GM13977 (cell line): ENCODE results near the gene KRTAP5-1.
"Not testable (repeated sequence)": the region's sequence is repeated elsewhere in the genome, so short reads cannot be mapped to it uniquely, and the experiment has no call there.

Experiments
- DNase-seq: peaks from one replicate; pipeline ENCODE4 v3.0.0; 2012; ENCODE audit warnings: low spot score
- CTCF ChIP-seq: IDR thresholded peaks from 2 replicates; pipeline ENCODE4 v1.5.1; 2012; ENCODE audit warnings: mild to moderate bottlenecking, control low read depth; ENCODE audit not compliant: insufficient read depth; ENCODE audit errors: extremely low read depth, missing control alignments
- in situ Hi-C: fragments of 300-500 bp; cut with MboI; formaldehyde crosslinking; loops from one replicate; pipeline ENCODE4 v1.12.0; 2022; ENCODE audit warnings: low sequenced_read_pairs, low pct_unique_long_range_greater_than_20kb, mixed read lengths, inconsistent platforms; ENCODE audit not compliant: unreplicated experiment

KRTAP5-1 gene

GRCh38 chr11:1584661-1585370 lies at the start of gene KRTAP5-1:
KRTAP5-1 (minus strand) TSS chr11:1585283; CDS start chr11:1585249, 34 bp downstream.
- in situ Hi-C loops, DNase-seq: not testable (repeated sequence)

- no peak for TF ChIP-seq CTCF
- in situ Hi-C loops, result no loop called here
- no peak for DNase-seq
These were observed 48.8 kb upstream of the KRTAP5-1 start for GRCh38 chr11:1633864-1634263.

- no peak for TF ChIP-seq CTCF
- in situ Hi-C loops, result no loop called here
- no peak for DNase-seq
These were observed 47.1 kb upstream of the KRTAP5-1 start for GRCh38 chr11:1632053-1632714.

DNA sequence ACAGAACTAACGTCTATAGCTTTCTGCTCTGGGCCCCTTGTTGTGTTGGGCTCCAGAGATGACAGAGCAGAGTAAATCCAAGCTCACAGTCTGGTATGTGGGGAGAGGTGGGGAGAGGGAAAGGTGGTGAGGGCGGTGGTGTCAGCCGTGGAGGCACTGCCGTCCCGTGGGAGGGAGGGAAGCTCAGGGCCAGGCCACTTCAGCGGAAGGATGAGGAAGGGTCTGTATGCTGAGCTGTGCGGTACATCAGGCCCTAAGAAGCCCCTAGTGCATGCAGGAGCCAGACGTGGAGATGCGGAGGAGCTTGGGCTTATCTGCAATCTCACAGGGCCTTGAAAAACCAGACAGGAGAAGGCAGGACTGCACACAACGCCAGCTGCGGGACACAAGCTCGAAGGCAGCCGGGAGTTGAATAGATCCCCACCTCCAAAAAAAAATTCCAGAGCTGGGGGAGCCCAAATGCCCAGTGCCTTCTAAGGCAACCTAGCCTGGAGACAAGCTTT lies 46.0 kb upstream of the KRTAP5-1 start:
- in situ Hi-C loops, result no loop called here
- no peak for TF ChIP-seq CTCF
- DNase-seq, result no peak

- in situ Hi-C loops, result no loop called here
- no peak for TF ChIP-seq CTCF
- no peak for DNase-seq
These were observed 45.2 kb upstream of the KRTAP5-1 start for GRCh38 chr11:1630271-1630670.

GRCh38 chr11:1629326-1630185 lies 44.5 kb upstream of the KRTAP5-1 start, which contains the start of gene KRTAP5-5:
KRTAP5-5 (plus strand) TSS chr11:1629775; CDS start chr11:1629841, 66 bp downstream.
- DNase-seq, result no peak
- no peak for TF ChIP-seq CTCF
- in situ Hi-C loops, result no loop called here
